Gastroesophageal sphincter (tissue), 4 donors: ENCODE measurements around the gene VSIG10L2. TPM values are rescaled to one million over a fixed set of nuclear protein-coding genes. Genes with fewer than 3 reads are reported as not detected.

Experiments
- ATAC-seq: fragments of 150-250 bp; one replicate; pipeline ENCODE4 v1.9.1; 2016; ENCODE audit warnings: mild to moderate bottlenecking, moderate library complexity
- H3K27ac ChIP-seq, 4 donors: fragments of 200-600 bp; sonication (generic) in 3 of 4; 1 replicate in 3 of 4; 2 replicates in 1 of 4; pipeline ENCODE4 v1.5.1; 2016 to 2019
- H3K27me3 ChIP-seq: fragments of 200-600 bp; sonication (generic); one replicate; pipeline ENCODE4 v1.5.1; 2019
- H3K36me3 ChIP-seq, 2 donors: fragments of 200-600 bp; sonication (generic); one replicate each; pipeline ENCODE4 v1.5.1; 2019; ENCODE audit warnings: control low read depth in 1 of 2
- H3K4me1 ChIP-seq, 3 donors: fragments of 200-600 bp; sonication (generic); 1 replicate in 2 of 3; 2 replicates in 1 of 3; pipeline ENCODE4 v1.5.1; 2016 to 2019; ENCODE audit warnings: control low read depth in 2 of 3
- H3K4me3 ChIP-seq, 2 donors: fragments of 200-600 bp; sonication (generic); one replicate each; pipeline ENCODE4 v1.5.1; 2019; ENCODE audit warnings: mild to moderate bottlenecking in 1 of 2, moderate library complexity in 1 of 2
- H3K9me3 ChIP-seq, 3 donors: fragments of 200-600 bp; sonication (generic); one replicate each; pipeline ENCODE4 v1.5.1; 2017 to 2019; ENCODE audit warnings: control low read depth in 2 of 3
- EP300 ChIP-seq: sonication (generic); formaldehyde crosslinking; IDR thresholded peaks from one replicate; pipeline ENCODE4 v1.6.1; 2017; ENCODE audit warnings: antibody characterized with exemption, mild to moderate bottlenecking
- POLR2A ChIP-seq, 2 donors: fragments of 450-650 bp; IDR thresholded peaks; one replicate each; pipeline ENCODE4 v1.6.1; 2017; ENCODE audit warnings: antibody characterized with exemption in 2 of 2, mild to moderate bottlenecking in 2 of 2, moderate library complexity in 1 of 2
- POLR2AphosphoS5 ChIP-seq: sonication (generic); formaldehyde crosslinking; IDR thresholded peaks from one replicate; pipeline ENCODE4 v1.6.1; 2017; ENCODE audit warnings: antibody characterized with exemption
- WGBS, 2 donors: methylation state at CpG; one replicate each; pipeline ENCODE4 v1.1.5; 2018; ENCODE audit warnings: low coverage in 1 of 2; 5-methylcytosine and 5-hydroxymethylcytosine counted together
- total RNA-seq, 4 donors: library from RNA; depleted of rRNA; stranded (reverse); fragments of >200 nt; gene quantifications; one replicate each; pipeline ENCODE4 v1.1.0, GENCODE V29; 2016
- TF ChIP-seq, protein P1 (sequence below), 4 experiments: fragments of 200-600 bp in 2 of 4; fragments of 450-650 bp in 2 of 4; sonication (generic) in 1 of 4; IDR thresholded peaks; one replicate each; pipeline ENCODE4 v1.5.1; 2017 to 2019; ENCODE audit warnings: antibody characterized with exemption in 4 of 4, mild to moderate bottlenecking in 2 of 4, moderate library complexity in 2 of 4

The VSIG10L2 gene
- total RNA-seq, 4 donors from 2014 or later = not detected

DNA sequence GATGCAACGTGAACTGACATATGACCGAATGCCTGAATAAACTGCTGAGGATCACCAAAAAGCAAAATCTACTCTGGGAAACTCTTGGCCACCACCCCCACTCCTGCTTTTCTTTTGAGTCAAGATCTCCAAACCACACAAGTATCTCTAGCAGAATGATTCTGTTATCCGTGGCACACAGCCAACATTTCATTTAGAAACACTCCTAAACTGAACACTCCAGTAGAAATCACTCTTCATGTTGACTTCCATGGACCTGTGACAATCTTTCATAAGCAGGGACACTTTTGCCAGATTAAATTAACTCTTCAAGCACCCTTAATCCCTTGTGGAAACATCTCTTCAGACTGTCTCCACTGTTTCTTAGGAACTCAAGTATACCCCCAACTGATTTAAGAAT is 44.4 kb downstream of the VSIG10L2 start:
- Histone ChIP-seq H3K27ac (peak overlapping the region in 3 of 4 donors; percentile 2 to 50 (median 6)), H3K36me3 (peaks cover 0 to 51% of the 10 kb centered on the region in 2 donors), H3K9me3 (no peaks in the 10 kb centered on the region), H3K27me3 (no peaks in the 10 kb centered on the region), H3K4me1 (peaks cover 0 to 11% (median 4%) of the 10 kb centered on the region in 3 donors), H3K4me3 (no peak overlapping the region)
- WGBS, 2 donors = 22 to 38% methylated on average over 2 to 3 of the region's 3 CpGs
- TF ChIP-seq POLR2A (IDR thresholded peaks at IDR 0.05) (no peak), POLR2AphosphoS5 (no peak), EP300 (no peak)
- TF ChIP-seq, protein P1, sequence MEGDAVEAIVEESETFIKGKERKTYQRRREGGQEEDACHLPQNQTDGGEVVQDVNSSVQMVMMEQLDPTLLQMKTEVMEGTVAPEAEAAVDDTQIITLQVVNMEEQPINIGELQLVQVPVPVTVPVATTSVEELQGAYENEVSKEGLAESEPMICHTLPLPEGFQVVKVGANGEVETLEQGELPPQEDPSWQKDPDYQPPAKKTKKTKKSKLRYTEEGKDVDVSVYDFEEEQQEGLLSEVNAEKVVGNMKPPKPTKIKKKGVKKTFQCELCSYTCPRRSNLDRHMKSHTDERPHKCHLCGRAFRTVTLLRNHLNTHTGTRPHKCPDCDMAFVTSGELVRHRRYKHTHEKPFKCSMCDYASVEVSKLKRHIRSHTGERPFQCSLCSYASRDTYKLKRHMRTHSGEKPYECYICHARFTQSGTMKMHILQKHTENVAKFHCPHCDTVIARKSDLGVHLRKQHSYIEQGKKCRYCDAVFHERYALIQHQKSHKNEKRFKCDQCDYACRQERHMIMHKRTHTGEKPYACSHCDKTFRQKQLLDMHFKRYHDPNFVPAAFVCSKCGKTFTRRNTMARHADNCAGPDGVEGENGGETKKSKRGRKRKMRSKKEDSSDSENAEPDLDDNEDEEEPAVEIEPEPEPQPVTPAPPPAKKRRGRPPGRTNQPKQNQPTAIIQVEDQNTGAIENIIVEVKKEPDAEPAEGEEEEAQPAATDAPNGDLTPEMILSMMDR (IDR thresholded peaks at IDR 0.05) = no peak
- peak; percentile 48 for ATAC-seq

DNA sequence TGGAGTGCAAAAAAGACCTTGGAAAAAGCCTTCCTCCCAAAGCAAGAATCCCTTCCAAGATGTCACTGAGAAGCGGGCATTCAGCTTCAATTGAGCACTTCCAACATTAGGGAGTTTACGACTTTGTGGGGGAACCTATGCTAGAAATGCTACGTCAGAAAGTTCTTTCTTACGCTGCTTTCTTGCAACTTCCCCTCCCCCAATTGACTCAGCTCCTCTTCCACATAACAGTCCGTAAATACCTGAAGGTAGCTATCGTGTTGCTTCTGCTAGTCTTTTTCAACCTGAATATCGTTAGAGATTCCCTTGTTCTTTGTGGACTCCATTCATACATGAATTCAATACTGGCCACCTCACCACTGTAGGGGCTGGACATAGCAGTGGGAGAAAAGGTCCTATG is 47.0 kb downstream of the VSIG10L2 start:
- Histone ChIP-seq H3K9me3 (no peaks in the 10 kb centered on the region), H3K27ac (no peak overlapping the region), H3K4me1 (peaks cover 0 to 11% (median 4%) of the 10 kb centered on the region in 3 donors), H3K27me3 (no peaks in the 10 kb centered on the region), H3K36me3 (peaks cover 0 to 65% of the 10 kb centered on the region in 2 donors), H3K4me3 (no peak overlapping the region)
- WGBS, 2 donors = 87 to 94% methylated on average over 7 of the region's 7 CpGs
- ATAC-seq = no peak
- no peak for TF ChIP-seq POLR2A (IDR thresholded peaks at IDR 0.05)
- no peak for TF ChIP-seq POLR2AphosphoS5
- TF ChIP-seq, protein P1 (IDR thresholded peaks at IDR 0.05) = no peak
- no peak for TF ChIP-seq EP300

DNA sequence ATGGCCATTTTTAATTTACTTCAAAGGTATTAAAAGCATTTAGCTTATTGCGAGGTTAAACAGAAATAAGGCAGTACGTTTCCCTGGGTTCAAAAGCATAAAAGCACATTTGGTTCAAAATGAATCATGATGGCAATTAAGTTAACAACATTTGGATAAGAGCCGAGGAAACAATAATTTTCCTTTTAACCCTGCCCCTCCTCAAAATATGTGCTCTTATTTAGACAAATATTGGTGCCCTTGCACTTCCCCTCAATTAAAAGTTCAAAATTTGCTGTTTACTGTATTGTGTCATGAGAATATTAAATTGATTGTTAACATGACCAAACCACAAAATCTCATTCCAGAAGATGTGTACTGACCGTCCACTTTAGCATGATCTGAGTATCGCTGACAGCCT is 48.7 kb downstream of the VSIG10L2 start:
- H3K27me3 ChIP-seq = no peaks in the 10 kb centered on the region
- H3K27ac ChIP-seq = no peak overlapping the region
- WGBS, 2 donors = 68 to 88% methylated on average over 3 of the region's 5 CpGs
- ATAC-seq = no peak
- TF ChIP-seq POLR2A (IDR thresholded peaks at IDR 0.05) = no peak
- H3K4me1 ChIP-seq = peaks cover 0 to 10% (median 4%) of the 10 kb centered on the region in 3 donors
- no peak overlapping the region for H3K4me3 ChIP-seq
- peaks cover 0 to 67% of the 10 kb centered on the region in 2 donors for H3K36me3 ChIP-seq
- no peaks in the 10 kb centered on the region for H3K9me3 ChIP-seq

DNA sequence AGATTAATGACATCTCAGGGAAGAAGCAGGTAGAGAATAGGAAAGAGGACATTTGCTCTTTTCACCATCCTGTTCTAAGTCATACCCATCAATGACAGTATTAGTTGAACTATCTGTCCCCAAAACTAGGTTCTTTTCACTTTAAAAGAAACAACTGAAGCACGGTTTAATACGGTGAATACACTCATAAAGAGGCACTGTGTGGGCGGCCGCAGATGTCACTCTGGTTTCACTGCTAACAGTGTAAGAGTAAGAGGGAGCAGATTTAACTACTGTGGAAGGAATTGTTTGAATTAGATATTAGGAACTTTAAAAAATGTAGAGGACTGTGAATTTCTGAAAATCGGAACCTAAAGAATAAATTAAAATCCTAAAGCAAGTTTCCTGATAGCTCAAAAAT is 49.5 kb downstream of the VSIG10L2 start:
- no peak overlapping the region for H3K27ac ChIP-seq
- no peak for ATAC-seq
- H3K4me1 ChIP-seq = peaks cover 0 to 4% (median 2%) of the 10 kb centered on the region in 3 donors
- H3K36me3 ChIP-seq = peaks cover 0 to 75% of the 10 kb centered on the region in 2 donors
- no peak for TF ChIP-seq POLR2AphosphoS5
- TF ChIP-seq EP300 = no peak
- TF ChIP-seq POLR2A (IDR thresholded peaks at IDR 0.05) = no peak
- TF ChIP-seq, protein P1 (IDR thresholded peaks at IDR 0.05) = no peak
- H3K27me3 ChIP-seq = no peaks in the 10 kb centered on the region
- no peak overlapping the region for H3K4me3 ChIP-seq
- no peaks in the 10 kb centered on the region for H3K9me3 ChIP-seq
- 60 to 79% methylated on average over 3 to 5 of the region's 5 CpGs for WGBS, 2 donors

DNA sequence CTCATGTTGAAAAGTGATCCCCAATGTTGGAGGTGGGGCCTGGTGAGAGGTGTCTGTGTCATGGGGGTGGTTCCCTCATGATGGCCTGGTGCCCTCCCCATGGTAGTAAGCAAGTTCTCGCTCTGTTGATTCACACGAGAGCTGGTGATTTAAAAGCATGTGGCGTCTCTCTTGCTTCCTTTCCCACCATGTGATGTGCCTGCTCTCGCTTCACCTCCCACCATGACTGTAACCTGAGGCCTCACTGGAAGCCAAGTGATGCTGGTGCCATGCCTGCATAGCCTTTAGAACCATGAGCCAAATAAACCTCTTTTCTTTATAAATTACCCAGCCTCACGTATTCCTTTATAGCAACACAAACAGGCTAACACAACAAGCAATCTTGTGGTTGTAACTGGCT is 52.4 kb downstream of the VSIG10L2 start:
- Histone ChIP-seq H3K4me1 (no peaks in the 10 kb centered on the region), H3K27me3 (no peaks in the 10 kb centered on the region), H3K36me3 (peaks cover 0 to 84% of the 10 kb centered on the region in 2 donors), H3K4me3 (no peak overlapping the region), H3K9me3 (no peaks in the 10 kb centered on the region), H3K27ac (peak overlapping the region in 1 of 4 donors; percentile 14)
- TF ChIP-seq POLR2A (IDR thresholded peaks at IDR 0.05) (no peak), EP300 (no peak), POLR2AphosphoS5 (no peak)
- TF ChIP-seq, protein P1 (IDR thresholded peaks at IDR 0.05) = no peak
- ATAC-seq = no peak
- 92 to 100% methylated on average over 2 to 4 of the region's 5 CpGs for WGBS, 2 donors
